NT2/D1 (cell line): Measurements from ENCODE around the gene ABCG2.
"Not testable (repeated sequence)": the region's sequence is repeated elsewhere in the genome, so short reads cannot be mapped to it uniquely, and the experiment has no call there.

ENCODE experiments used
- SUZ12 ChIP-seq: IDR thresholded peaks from 2 replicates; pipeline ENCODE4 v1.6.1; 2011; ENCODE audit not compliant: insufficient read length, insufficient read depth; ENCODE audit errors: extremely low read depth
- YY1 ChIP-seq: IDR thresholded peaks from 2 replicates; pipeline ENCODE4 v1.6.1; 2011; ENCODE audit not compliant: insufficient read length, insufficient read depth
- ZNF274 ChIP-seq: IDR thresholded peaks from 2 replicates; pipeline ENCODE4 v1.6.1; 2011; ENCODE audit warnings: mild to moderate bottlenecking, low read depth, low read length

GRCh38 chr4:88122260-88122659 is 36.2 kb downstream of the ABCG2 start:
- TF ChIP-seq ZNF274, YY1, SUZ12: not testable (repeated sequence)
